ENCODE measurements around the gene TCP11L1. TPM values are rescaled to one million over a fixed set of nuclear protein-coding genes. Genes with fewer than 3 reads are reported as not detected.

Gene TCP11L1
- total and polyA plus RNA-seq, 2 of the 8 experiments (the other 6 are each of a cell fraction or from before 2014, with no cell fraction given) = 10.9 to 23.1 TPM

GRCh38 chr11:33000181-33000580 is 39.2 kb upstream of the TCP11L1 start:
- no peak overlapping the region for H3K27ac ChIP-seq (ENCODE audit: low read depth, low read length)
- no peaks in the 10 kb centered on the region for H4K20me1 ChIP-seq (replicated peaks in 1 of 2; ENCODE audit: control insufficient read depth in 1 of 2, insufficient read depth in 2 of 2, low read length in 2 of 2)
- DNase-seq (ENCODE audit: low read depth in 1 of 2, low spot score in 2 of 2) (no peak), FAIRE-seq (no peak)
- H3K4ac ChIP-seq (replicated peaks; ENCODE audit: insufficient read length, low read depth, low read length) = no peak overlapping the region
- H3K79me1 ChIP-seq (ENCODE audit: low read depth, low read length) = no peaks in the 10 kb centered on the region
- H4K5ac ChIP-seq (ENCODE audit: insufficient read length, low read depth, low read length) = no peak overlapping the region
- CTCF ChIA-PET (ENCODE audit: partially characterized antibody) = interaction anchor here (0.7 to 0.9 kb wide), 2 partner anchors 9 to 26 kb away, joined by 3 read pairs; no protein-coding TSS in a partner anchor
- no peak overlapping the region for H2BK15ac ChIP-seq (ENCODE audit: low read length)
- no peak overlapping the region for H4K8ac ChIP-seq (ENCODE audit: extremely low read depth, insufficient read depth, low read length)
- no peaks in the 10 kb centered on the region for H3K36me3 ChIP-seq (ENCODE audit: control insufficient read depth in 2 of 4, insufficient read depth in 4 of 4, low read length in 3 of 4)
- H3K56ac ChIP-seq (replicated peaks; ENCODE audit: insufficient read length, low read depth, low read length) = no peak overlapping the region
- no peaks in the 10 kb centered on the region for H3K9me3 ChIP-seq (ENCODE audit: insufficient read depth in 2 of 2, low read depth in 1 of 2, low read length in 1 of 2)
- no peaks in the 10 kb centered on the region; the same call in 1 of the 2 replicates for H3K23me2 ChIP-seq (ENCODE audit: low read depth, low read length)
- no peak overlapping the region for H2BK120ac ChIP-seq (replicated peaks; ENCODE audit: low read depth, low read length)
- no peak overlapping the region for H3K4me3 ChIP-seq (ENCODE audit: extremely low read depth in 1 of 4, insufficient read depth in 2 of 4, low read depth in 3 of 4, low read length in 4 of 4)
- no peaks in the 10 kb centered on the region; a peak in 1 of 7 replicates for H3K4me1 ChIP-seq (replicated peaks in 1 of 4; ENCODE audit: control insufficient read depth in 3 of 4, insufficient read depth in 4 of 4, low read length in 3 of 4)
- no peak overlapping the region for H2AK5ac ChIP-seq (ENCODE audit: low read depth, low read length)
- no peak overlapping the region for H3K23ac ChIP-seq (ENCODE audit: insufficient read length)
- H3K9ac ChIP-seq (replicated peaks in 1 of 4; ENCODE audit: extremely low read depth in 1 of 4, low read depth in 3 of 4, low read length in 3 of 4) = no peak overlapping the region
- H3K18ac ChIP-seq (ENCODE audit: extremely low read depth, low read length) = no peak overlapping the region
- no peak overlapping the region for H2BK5ac ChIP-seq (ENCODE audit: low read depth, low read length)
- POLR2A ChIA-PET (ENCODE audit: partially characterized antibody) = interaction anchor here (0.9 kb wide), 1 partner anchor 19 kb away, joined by 3 read pairs; no protein-coding TSS in a partner anchor
- no peak overlapping the region for H4K91ac ChIP-seq (replicated peaks; ENCODE audit: insufficient read length, low read length)
- TF ChIP-seq HDAC2 (IDR thresholded peaks at IDR 0.05; ENCODE audit: borderline replicate concordance in 1 of 2, low read depth in 2 of 2, low read length in 2 of 2) = no peak
- no peak for TF ChIP-seq SUZ12 (IDR thresholded peaks at IDR 0.05; ENCODE audit: low read length)
- TF ChIP-seq JUND (IDR thresholded peaks at IDR 0.05; ENCODE audit: low read length) = no peak
- H3K4me2 ChIP-seq (ENCODE audit: insufficient read depth in 1 of 2, low read depth in 2 of 2, low read length in 2 of 2) = no peak overlapping the region
- no peaks in the 10 kb centered on the region for H3K27me3 ChIP-seq (replicated peaks in 1 of 4; ENCODE audit: control insufficient read depth in 3 of 4, extremely low read depth in 1 of 4, insufficient read depth in 3 of 4, low read length in 3 of 4)
- H2AFZ ChIP-seq (ENCODE audit: low read length) = no peak overlapping the region
- H2BK12ac ChIP-seq (ENCODE audit: low read depth, low read length) = no peak overlapping the region
- no peaks in the 10 kb centered on the region for H3K79me2 ChIP-seq (ENCODE audit: control insufficient read depth in 1 of 2, insufficient read depth in 2 of 2, low read length in 2 of 2)
- H2BK20ac ChIP-seq (ENCODE audit: low read length) = no peak overlapping the region
- no peak overlapping the region for H3K14ac ChIP-seq (ENCODE audit: insufficient read length)
